Adrenal gland (tissue), 12 donors: ENCODE results near the gene GGT5. TPM values are rescaled to one million over a fixed set of nuclear protein-coding genes. Genes with fewer than 3 reads are reported as not detected.

Source experiments
- DNase-seq, 7 donors: peaks; one replicate each; pipeline ENCODE4 v3.0.0-alpha.2; 2019 to 2020
- H3K27ac ChIP-seq, 5 donors: fragments of 200-600 bp; sonication (generic) in 4 of 5; 1 replicate in 3 of 5; 2 replicates in 2 of 5; pipeline versions ENCODE4 v1.5.1 to v1.8.0; 2016 to 2020; ENCODE audit warnings: mild to moderate bottlenecking in 1 of 5
- H3K27me3 ChIP-seq: fragments of 200-600 bp; 2 replicates; pipeline ENCODE4 v1.8.0; 2021
- H3K36me3 ChIP-seq, 2 donors: fragments of 200-600 bp; replicated peaks in 1 of 2; 1 replicate in 1 of 2; 2 replicates in 1 of 2; pipeline versions ENCODE4 v1.5.1 to v1.8.0; 2018 to 2022
- H3K4me1 ChIP-seq, 2 donors: fragments of 200-600 bp; replicated peaks in 1 of 2; 1 replicate in 1 of 2; 2 replicates in 1 of 2; pipeline versions ENCODE4 v1.5.1 to v1.8.0; 2018 to 2021
- H3K4me3 ChIP-seq, 4 donors: fragments of 200-600 bp; sonication (generic) in 3 of 4; one replicate each; pipeline ENCODE4 v1.5.1; 2016 to 2018
- H3K9me3 ChIP-seq, 3 donors: fragments of 200-600 bp; sonication (generic) in 1 of 3; replicated peaks in 1 of 3; 1 replicate in 2 of 3; 2 replicates in 1 of 3; pipeline versions ENCODE4 v1.5.1 to v1.8.0; 2016 to 2021
- CTCF ChIP-seq, 6 experiments: fragments of 450-650 bp in 4 of 6; fragments of 200-600 bp in 2 of 6; sonication (generic) in 1 of 6; IDR thresholded peaks; 1 replicate in 5 of 6; 2 replicates in 1 of 6; pipeline versions ENCODE4 v1.5.1 to v1.8.0; 2016 to 2021; ENCODE audit warnings: antibody characterized with exemption in 6 of 6, mild to moderate bottlenecking in 2 of 6, moderate library complexity in 1 of 6
- POLR2A ChIP-seq, 2 donors: fragments of 450-650 bp; IDR thresholded peaks; one replicate each; pipeline ENCODE4 v1.6.1; 2017; ENCODE audit warnings: antibody characterized with exemption in 2 of 2, mild to moderate bottlenecking in 2 of 2, moderate library complexity in 1 of 2
- WGBS, 4 donors: extraction: QIAGEN DNeasy Blood & Tissue Kit in 2 of 4; methylation state at CpG; one replicate each; pipeline versions ENCODE4 v1.1.5 to v1.1.7; 2013 to 2017; 5-methylcytosine and 5-hydroxymethylcytosine counted together
- intact Hi-C, 2 donors: fragments of 100-400 bp; cut with DNase I; formaldehyde crosslinking; loops; one replicate each; pipeline versions ENCODE4 v1.14.1 to v1.15.0; 2022 to 2023
- polyA plus RNA-seq, 3 donors: library from polyadenylated mRNA; stranded (reverse); fragments of 200-250 nt in 2 of 3; fragments of 350-450 nt in 1 of 3; fragmentation: Illumina TruSeq in 1 of 3; extraction: RNeasy Lipid Tissue Mini Kit (QIAGEN cat#74804) in 1 of 3; gene quantifications; one replicate each; pipeline ENCODE4 v1.2.3, GENCODE V29; 2013 to 2014
- total RNA-seq, 9 donors: library from RNA; depleted of rRNA in 4 of 9; stranded (reverse); fragments of >200 nt in 4 of 9; fragments of 120-200 nt in 1 of 9; fragmentation: NEBNext Ultra II Directional in 1 of 9; extraction: Animal tissue kit (Norgen Biotek cat#: 25700) in 1 of 9; gene quantifications; one replicate each; pipeline versions ENCODE4 v1.1.0 to v1.2.4, GENCODE V29; 2013 to 2023
- donor health status: healthy with polysubstance abuse.
- donor health status: Bipolar disorder and iron deficiency.
- donor health status: DM: yes; HTN: yes; CAD: no.
- donor health status: DM: no; HTN: no; CAD: no.
- donor health status: DM: no; HTN: no; CAD: no.
- donor health status: DM: yes; HTN: yes; CAD: no.

Gene GGT5
- total and polyA plus RNA-seq, 12 donors = 7.5 to 149 (median 78.5) TPM

DNA sequence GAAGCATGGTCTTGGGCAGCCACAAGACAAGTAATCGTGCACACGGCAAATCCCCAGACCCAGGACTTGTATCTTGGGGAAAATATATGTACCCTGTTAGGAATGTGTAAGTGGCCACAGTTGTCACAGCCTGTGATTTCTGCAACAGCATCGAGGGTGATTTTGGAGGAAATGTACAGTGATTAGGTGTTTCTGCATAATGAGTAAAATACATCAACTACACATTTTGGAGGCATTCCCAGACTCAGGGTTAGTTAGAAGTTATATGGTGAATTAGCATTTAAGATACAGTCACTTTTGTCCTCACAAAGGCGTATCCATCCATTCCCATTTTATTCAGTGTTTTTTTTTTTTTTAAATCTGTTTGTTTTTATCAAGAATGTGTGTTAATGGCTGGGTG, 35.2 kb downstream of the GGT5 start:
- Histone ChIP-seq H3K27ac (no peak overlapping the region), H3K36me3 (no peaks in the 10 kb centered on the region), H3K27me3 (no peaks in the 10 kb centered on the region), H3K4me3 (no peak overlapping the region), H3K9me3 (no peaks in the 10 kb centered on the region), H3K4me1 (peaks cover 14 to 30% of the 10 kb centered on the region in 2 donors)
- DNase-seq = no peak
- intact Hi-C loops = no loop called here
- no peak for TF ChIP-seq CTCF (IDR thresholded peaks at IDR 0.05)
- no peak for TF ChIP-seq POLR2A (IDR thresholded peaks at IDR 0.05)
- 85 to 94% (median 87%) methylated on average over 4 of the region's 4 CpGs for WGBS, 4 donors

DNA sequence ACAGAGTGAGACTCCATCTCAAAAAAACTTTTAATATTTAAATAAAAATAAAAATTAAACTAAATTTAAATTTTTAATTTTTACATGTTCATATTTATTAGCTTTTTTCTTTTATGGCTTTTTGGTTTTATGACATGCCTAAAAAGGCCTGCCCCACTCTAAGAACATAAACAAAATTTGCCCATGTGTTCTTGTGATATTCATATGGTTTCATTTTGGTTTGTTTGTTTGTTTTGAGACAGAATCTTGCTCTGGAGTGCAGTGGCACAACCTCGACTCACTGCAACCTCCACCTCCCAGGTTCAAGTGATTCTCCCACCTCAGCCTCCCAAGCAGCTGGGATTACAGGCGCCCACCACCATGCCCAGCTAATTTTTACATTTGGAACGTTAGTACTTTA, 35.9 kb downstream of the GGT5 start:
- DNase-seq = no peak
- Histone ChIP-seq H3K4me1 (peaks cover 14 to 32% of the 10 kb centered on the region in 2 donors), H3K4me3 (no peak overlapping the region), H3K9me3 (no peaks in the 10 kb centered on the region), H3K36me3 (no peaks in the 10 kb centered on the region), H3K27ac (peak overlapping the region in 1 of 5 donors; percentile 85), H3K27me3 (no peaks in the 10 kb centered on the region)
- intact Hi-C loops = no loop called here
- 82 to 92% (median 87%) methylated on average over 3 of the region's 3 CpGs for WGBS, 4 donors
- no peak for TF ChIP-seq CTCF (IDR thresholded peaks at IDR 0.05)
- TF ChIP-seq POLR2A (IDR thresholded peaks at IDR 0.05) = no peak

- intact Hi-C loops = no loop called here
- WGBS, 4 donors = 0 to 5% (median 4%) methylated on average over 2 of the region's 2 CpGs
Measured at GRCh38 chr22:24208012-24208749, 36.7 kb downstream of the GGT5 start.

More at GRCh38 chr22:24208012-24208749, 36.7 kb downstream of the GGT5 start:
- Histone ChIP-seq H3K9me3 (no peaks in the 10 kb centered on the region), H3K4me3 (no peak overlapping the region), H3K36me3 (no peaks in the 10 kb centered on the region), H3K27ac (peak overlapping the region; percentile 79 to 89 (median 85)), H3K27me3 (no peaks in the 10 kb centered on the region), H3K4me1 (peaks cover 14 to 34% of the 10 kb centered on the region in 2 donors)
- peak in 6 of 7 donors; percentile 63 to 83 (median 69) for DNase-seq
- no peak for TF ChIP-seq POLR2A (IDR thresholded peaks at IDR 0.05)
- TF ChIP-seq CTCF (IDR thresholded peaks at IDR 0.05) = no peak
